ENCODE results near the gene MAP6.
"Not testable (repeated sequence)": the region's sequence is repeated elsewhere in the genome, so short reads cannot be mapped to it uniquely, and the experiment has no call there.

Gene MAP6

GRCh38 chr11:75586395-75586794, 82.4 kb downstream of the MAP6 start:
- no peak overlapping the region for H3K4me3 ChIP-seq (ENCODE audit: low read depth, low read length)
- no peak for TF ChIP-seq CTCF (IDR thresholded peaks at IDR 0.05; ENCODE audit: low read depth, low read length)

GRCh38 chr11:75585293-75585670, 83.6 kb downstream of the MAP6 start:
- no peak overlapping the region for H3K4me3 ChIP-seq (ENCODE audit: low read depth, low read length)
- no peak for TF ChIP-seq CTCF (IDR thresholded peaks at IDR 0.05; ENCODE audit: low read depth, low read length)

- H3K4me3 ChIP-seq (ENCODE audit: low read depth, low read length) = not testable (repeated sequence)
These were observed 84.1 kb downstream of the MAP6 start for GRCh38 chr11:75584659-75585292.

GRCh38 chr11:75583718-75584658, 84.8 kb downstream of the MAP6 start:
- H3K4me3 ChIP-seq (ENCODE audit: low read depth, low read length) = peak overlapping the region; percentile 63
- no peak for TF ChIP-seq CTCF (IDR thresholded peaks at IDR 0.05; ENCODE audit: low read depth, low read length)

- H3K4me3 ChIP-seq (ENCODE audit: low read depth, low read length) = peak overlapping the region; percentile 63
- TF ChIP-seq CTCF (IDR thresholded peaks at IDR 0.05; ENCODE audit: low read depth, low read length) = peak; percentile 40
These were observed 85.7 kb downstream of the MAP6 start for GRCh38 chr11:75582895-75583717.

- H3K4me3 ChIP-seq (ENCODE audit: low read depth, low read length) = peak overlapping the region; percentile 63
- no peak for TF ChIP-seq CTCF (IDR thresholded peaks at IDR 0.05; ENCODE audit: low read depth, low read length)
These were observed 86.3 kb downstream of the MAP6 start for GRCh38 chr11:75582506-75582894.

GRCh38 chr11:75579841-75580240, 89.0 kb downstream of the MAP6 start:
- H3K4me3 ChIP-seq (ENCODE audit: low read depth, low read length) = no peak overlapping the region
- no peak for TF ChIP-seq CTCF (IDR thresholded peaks at IDR 0.05; ENCODE audit: low read depth, low read length)
